ENCODE measurements around the gene MYRF. TPM values are rescaled to one million over a fixed set of nuclear protein-coding genes. Genes with fewer than 3 reads are reported as not detected.
A peak's percentile ranks its signal among the peaks of the same experiment; 100 is the strongest.

Gene MYRF
- total RNA-seq, 1 donor from 2014 or later: 62.1 TPM

DNA sequence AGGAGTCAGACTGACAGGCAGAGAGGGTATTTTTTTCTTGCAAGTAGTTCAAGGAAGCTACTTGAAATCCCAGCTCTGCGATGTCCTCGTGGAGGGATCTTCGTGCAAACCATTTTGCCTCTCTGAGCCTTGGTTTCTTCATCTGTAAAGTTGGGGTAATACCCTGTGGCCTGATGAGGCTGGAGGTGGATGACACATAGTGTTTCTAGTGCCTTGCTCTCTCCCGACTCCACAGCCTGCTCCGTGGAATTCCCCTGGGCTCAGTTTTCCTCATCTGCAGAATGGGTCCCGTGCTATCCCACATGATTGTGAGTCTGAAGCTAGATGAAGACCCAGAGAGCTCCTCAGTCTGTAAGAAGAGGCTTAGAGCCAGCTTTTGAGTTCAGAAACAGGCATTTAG lies 39.6 kb upstream of the MYRF start:
- peaks cover 22% of the 10 kb centered on the region for H3K4me1 Mint-ChIP-seq (ENCODE audit: unreplicated experiment)
- no peak for DNase-seq (ENCODE audit: extremely low spot score, unreplicated experiment)
- TF ChIP-seq, protein P1, sequence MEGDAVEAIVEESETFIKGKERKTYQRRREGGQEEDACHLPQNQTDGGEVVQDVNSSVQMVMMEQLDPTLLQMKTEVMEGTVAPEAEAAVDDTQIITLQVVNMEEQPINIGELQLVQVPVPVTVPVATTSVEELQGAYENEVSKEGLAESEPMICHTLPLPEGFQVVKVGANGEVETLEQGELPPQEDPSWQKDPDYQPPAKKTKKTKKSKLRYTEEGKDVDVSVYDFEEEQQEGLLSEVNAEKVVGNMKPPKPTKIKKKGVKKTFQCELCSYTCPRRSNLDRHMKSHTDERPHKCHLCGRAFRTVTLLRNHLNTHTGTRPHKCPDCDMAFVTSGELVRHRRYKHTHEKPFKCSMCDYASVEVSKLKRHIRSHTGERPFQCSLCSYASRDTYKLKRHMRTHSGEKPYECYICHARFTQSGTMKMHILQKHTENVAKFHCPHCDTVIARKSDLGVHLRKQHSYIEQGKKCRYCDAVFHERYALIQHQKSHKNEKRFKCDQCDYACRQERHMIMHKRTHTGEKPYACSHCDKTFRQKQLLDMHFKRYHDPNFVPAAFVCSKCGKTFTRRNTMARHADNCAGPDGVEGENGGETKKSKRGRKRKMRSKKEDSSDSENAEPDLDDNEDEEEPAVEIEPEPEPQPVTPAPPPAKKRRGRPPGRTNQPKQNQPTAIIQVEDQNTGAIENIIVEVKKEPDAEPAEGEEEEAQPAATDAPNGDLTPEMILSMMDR (conservative IDR thresholded peaks at IDR 0.05): no peak
- no peak overlapping the region for H3K27ac Mint-ChIP-seq
- no peaks in the 10 kb centered on the region for H3K27me3 Mint-ChIP-seq
- H3K9me3 Mint-ChIP-seq: no peaks in the 10 kb centered on the region
- no peak overlapping the region for H3K4me3 Mint-ChIP-seq
- H3K36me3 Mint-ChIP-seq: no peaks in the 10 kb centered on the region

DNA sequence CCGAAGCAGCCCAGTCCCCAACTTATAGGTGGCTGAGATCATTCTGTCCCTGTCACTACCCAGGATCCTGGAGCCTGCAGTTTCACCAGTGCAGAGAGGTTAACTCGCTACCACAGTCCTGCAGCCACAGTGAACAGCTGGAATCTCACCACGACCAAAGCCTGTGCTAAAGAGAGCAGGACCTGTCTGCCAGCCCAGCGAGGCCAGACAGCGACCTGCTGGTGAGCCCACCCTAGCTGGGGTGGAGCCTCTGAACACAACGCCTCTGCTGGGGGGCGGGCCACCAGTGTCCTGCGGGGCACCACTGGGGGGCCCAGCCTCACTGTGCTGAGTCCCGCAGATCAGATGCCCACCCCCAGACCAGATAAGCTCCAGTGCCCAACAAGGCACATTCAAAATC lies 39.0 kb upstream of the MYRF start:
- H3K27me3 Mint-ChIP-seq: no peaks in the 10 kb centered on the region
- TF ChIP-seq, protein P1 (conservative IDR thresholded peaks at IDR 0.05): no peak
- H3K36me3 Mint-ChIP-seq: no peaks in the 10 kb centered on the region
- H3K27ac Mint-ChIP-seq: no peak overlapping the region
- peaks cover 22% of the 10 kb centered on the region for H3K4me1 Mint-ChIP-seq (ENCODE audit: unreplicated experiment)
- H3K4me3 Mint-ChIP-seq: no peak overlapping the region
- no peaks in the 10 kb centered on the region for H3K9me3 Mint-ChIP-seq
- no peak for DNase-seq (ENCODE audit: extremely low spot score, unreplicated experiment)

DNA sequence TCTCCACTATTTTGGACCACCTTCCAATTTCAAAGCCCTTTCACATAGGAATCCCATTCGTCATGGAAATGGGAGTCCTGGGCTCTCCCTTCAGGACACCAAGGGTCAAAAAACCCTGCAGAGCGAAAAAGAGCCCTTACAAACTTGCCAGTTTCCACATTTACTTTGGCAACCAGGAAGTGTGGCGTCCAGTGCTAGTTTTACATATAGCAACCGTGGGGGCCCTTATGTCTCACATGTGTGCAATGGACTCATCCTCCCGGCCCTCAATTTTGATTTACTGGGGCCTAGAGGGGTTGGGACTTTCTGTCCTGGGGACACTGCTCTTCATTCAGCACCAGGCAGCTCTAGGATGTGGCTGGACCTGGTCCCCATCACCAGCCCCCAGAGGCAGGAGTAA lies 38.5 kb upstream of the MYRF start:
- Mint-ChIP-seq H3K27me3 (no peaks in the 10 kb centered on the region), H3K4me1 (ENCODE audit: unreplicated experiment) (peaks cover 22% of the 10 kb centered on the region), H3K27ac (no peak overlapping the region)

DNA sequence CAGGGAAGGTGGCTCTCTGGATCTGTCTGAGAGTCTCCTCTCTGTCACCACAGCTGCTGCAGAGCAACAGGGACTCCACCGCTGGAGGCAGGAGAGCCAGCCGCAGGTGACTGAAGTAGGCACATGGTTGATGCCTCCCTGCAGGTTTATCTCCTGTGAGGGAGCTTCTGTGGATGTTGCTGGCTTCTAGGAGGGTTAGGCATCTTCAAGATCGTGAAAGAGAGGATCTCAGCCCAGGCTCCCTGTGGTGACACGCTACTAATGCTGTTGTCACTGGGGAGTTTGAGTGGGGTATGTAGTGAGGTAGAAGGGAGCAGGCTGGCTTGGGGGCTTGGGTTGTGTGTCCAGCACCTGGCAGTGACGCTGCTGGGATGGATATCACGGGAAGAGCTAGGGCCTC lies 38.1 kb upstream of the MYRF start:
- Mint-ChIP-seq H3K4me1 (ENCODE audit: unreplicated experiment) (peaks cover 22% of the 10 kb centered on the region), H3K36me3 (no peaks in the 10 kb centered on the region), H3K4me3 (no peak overlapping the region), H3K27me3 (no peaks in the 10 kb centered on the region), H3K27ac (no peak overlapping the region), H3K9me3 (no peaks in the 10 kb centered on the region)
- TF ChIP-seq, protein P1 (conservative IDR thresholded peaks at IDR 0.05): no peak
- no peak for DNase-seq (ENCODE audit: extremely low spot score, unreplicated experiment)

More for the DNA sequence above, 38.5 kb upstream of the MYRF start:
- no peak for DNase-seq (ENCODE audit: extremely low spot score, unreplicated experiment)
- Mint-ChIP-seq H3K36me3 (no peaks in the 10 kb centered on the region), H3K9me3 (no peaks in the 10 kb centered on the region), H3K4me3 (no peak overlapping the region)
- TF ChIP-seq, protein P1 (conservative IDR thresholded peaks at IDR 0.05): no peak

DNA sequence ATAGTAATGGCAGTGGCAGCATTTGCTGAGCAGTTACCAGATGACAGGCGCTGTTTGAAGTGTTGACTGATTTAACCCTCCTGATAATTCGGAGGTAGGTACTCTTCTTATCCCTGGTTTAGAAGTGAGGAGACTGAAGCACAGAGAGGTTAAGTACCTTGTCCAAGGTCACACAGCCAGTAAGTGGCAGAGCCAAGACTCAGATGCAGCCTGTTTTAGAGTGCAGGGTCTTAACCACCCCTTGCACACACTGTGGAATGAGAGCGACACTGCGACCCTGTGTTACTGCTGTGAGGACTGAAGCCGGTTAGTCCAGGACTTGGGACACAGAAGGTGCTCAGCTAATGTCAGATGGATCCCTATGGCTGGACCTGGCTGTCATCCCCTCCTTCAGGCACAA lies 37.5 kb upstream of the MYRF start:
- TF ChIP-seq, protein P1 (conservative IDR thresholded peaks at IDR 0.05): no peak
- DNase-seq (ENCODE audit: extremely low spot score, unreplicated experiment): no peak
- Mint-ChIP-seq H3K9me3 (no peaks in the 10 kb centered on the region), H3K4me3 (no peak overlapping the region), H3K36me3 (no peaks in the 10 kb centered on the region), H3K4me1 (ENCODE audit: unreplicated experiment) (peaks cover 22% of the 10 kb centered on the region), H3K27me3 (no peaks in the 10 kb centered on the region), H3K27ac (no peak overlapping the region)

DNA sequence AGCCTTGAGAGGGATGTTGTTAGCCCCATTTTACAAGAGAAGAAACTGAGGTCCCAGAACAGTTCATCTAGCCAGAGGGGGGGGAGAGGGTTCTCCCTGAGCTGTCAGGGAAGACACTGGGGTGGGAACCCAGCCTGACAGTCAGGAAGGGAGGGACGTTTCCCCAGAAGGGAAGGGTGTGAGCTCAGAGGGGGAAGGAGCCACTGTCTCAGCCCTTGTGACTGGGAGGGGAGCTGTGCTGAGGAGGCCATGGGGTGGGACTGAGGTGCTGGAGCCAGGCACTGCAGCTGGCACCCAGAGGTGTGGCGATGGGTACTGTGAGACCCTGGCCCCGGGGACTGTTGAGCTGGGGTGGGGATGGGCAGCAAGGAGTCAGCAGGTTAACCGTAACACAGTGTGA lies 36.6 kb upstream of the MYRF start:
- Mint-ChIP-seq H3K4me3 (no peak overlapping the region), H3K9me3 (no peaks in the 10 kb centered on the region)

More for the DNA sequence above, 36.6 kb upstream of the MYRF start:
- peaks cover 16% of the 10 kb centered on the region for H3K4me1 Mint-ChIP-seq (ENCODE audit: unreplicated experiment)
- H3K27ac Mint-ChIP-seq: peak overlapping the region; percentile 23
- no peaks in the 10 kb centered on the region for H3K27me3 Mint-ChIP-seq
- TF ChIP-seq, protein P1 (conservative IDR thresholded peaks at IDR 0.05): no peak
- no peaks in the 10 kb centered on the region for H3K36me3 Mint-ChIP-seq
- DNase-seq (ENCODE audit: extremely low spot score, unreplicated experiment): no peak

All from type B pancreatic cell (in vitro differentiated cells).